Activated CD4-positive, CD25-positive, alpha-beta regulatory T cell treated with anti-CD3 and anti-CD28 coated beads, Interleukin-2, amount 50 U/mL, for 24 hours (primary cell): ENCODE measurements around the gene BRD9.

Experiments
- ATAC-seq, 2 donors: fragments of 150-1000 bp; cut with Tn5 transposase; one replicate each; pipeline ENCODE4 v1.10.0; 2021; ENCODE audit warnings: mild to moderate bottlenecking in 1 of 2, moderate library complexity in 1 of 2

BRD9 gene

DNA sequence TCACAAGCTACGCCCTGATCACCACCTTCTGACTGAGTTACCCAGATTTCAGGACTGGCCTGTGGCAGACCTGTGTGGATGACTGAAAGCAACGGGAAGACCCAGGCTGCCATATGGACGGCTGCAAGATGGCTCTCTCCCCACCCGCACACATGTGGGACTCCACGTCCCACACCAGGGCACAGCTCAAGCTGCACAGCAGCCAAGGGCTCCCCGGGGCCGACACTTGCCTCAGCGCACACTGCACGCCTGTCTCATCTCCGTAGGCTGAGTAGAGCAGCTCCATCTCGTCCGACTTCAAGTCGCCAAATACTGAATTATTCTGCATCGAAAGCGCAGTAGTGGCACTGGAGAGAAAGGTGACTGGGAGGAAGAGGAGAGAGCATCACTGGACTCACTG is 14.5 kb downstream of the BRD9 start:
- no peak for ATAC-seq

DNA sequence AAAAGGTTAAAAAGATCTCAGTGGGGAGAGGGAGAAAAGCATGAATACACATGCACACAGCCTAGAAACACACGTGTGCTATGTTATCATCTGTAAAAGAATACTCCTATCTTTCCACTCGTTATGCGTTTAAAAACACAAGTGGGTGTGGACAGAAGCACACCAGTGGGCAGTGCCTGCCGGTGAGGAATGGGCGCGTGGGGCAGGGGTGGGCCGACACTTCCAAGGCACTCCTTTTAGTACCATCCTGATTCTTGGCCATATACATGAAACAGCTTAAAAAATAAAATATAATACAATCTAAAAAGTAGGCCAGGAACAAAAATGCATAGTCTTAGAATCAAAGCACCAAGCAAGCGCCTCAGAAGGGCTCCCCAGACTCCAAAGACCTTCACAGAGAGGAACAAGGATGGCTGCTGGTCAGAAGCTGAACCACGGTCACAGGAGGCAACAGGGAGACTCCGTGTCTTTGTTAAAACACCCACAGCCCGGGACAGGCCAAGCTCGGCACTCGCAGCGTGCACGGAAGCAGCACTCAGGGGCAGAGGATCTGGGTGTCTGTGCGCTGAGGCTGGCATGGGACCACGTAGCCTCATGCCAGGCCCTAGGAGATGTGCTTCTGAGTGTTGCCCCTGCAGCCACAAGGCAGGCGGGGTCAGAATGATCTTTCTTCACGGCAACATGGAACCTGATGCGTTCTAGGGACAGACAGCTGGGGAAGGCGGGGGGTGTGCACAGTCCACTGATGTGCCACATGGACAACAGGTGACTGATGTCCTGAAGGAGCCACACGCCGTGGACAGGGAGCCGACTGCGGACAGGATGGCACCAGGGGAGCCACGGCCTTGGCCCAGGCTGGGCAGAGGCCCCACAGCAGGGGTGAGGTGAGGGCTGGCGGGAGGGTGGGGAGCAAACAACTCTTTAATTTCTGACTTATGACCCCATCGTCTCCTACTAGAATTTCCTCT is 15.9 kb downstream of the BRD9 start:
- no peak for ATAC-seq

DNA sequence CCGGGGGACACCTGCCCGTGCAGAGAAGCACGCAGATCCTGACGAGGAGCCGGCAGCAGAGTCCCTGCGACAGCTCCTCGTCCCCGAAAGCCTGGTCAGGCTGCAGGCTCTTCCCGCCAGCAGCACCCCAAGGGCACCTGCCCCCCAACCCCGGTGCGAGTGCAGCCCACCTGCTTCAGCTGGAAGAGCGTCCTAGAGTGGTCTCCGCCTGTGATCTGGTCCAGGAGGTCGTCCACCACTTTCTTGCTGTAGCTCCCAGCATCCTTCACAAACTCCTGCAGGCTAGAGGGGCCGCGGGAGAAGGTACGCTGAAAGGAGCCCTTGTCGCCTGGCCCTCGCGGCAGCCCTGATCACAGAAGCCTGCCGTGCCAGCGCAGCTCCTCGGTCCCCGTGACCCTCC is 16.7 kb downstream of the BRD9 start:
- ATAC-seq = no peak

DNA sequence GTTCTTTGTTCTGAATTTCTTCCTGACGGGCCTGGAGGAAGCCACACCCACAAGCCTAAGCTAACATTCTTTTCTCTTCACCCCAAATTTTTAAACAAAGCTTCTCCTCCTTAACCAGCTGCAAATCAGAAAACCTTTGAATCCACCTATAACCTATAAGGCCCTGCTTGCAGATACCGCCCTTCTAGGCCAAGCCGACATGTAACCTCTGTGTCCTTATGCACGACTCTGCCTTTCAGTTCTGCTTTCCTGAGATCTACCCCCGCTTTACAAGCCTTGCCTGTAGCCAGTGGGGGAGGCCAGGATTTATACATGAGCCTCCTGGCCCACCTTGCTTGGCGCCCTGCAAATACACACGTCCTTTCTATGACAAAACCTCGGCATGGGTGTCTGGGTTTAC is 19.3 kb downstream of the BRD9 start:
- ATAC-seq = no peak

DNA sequence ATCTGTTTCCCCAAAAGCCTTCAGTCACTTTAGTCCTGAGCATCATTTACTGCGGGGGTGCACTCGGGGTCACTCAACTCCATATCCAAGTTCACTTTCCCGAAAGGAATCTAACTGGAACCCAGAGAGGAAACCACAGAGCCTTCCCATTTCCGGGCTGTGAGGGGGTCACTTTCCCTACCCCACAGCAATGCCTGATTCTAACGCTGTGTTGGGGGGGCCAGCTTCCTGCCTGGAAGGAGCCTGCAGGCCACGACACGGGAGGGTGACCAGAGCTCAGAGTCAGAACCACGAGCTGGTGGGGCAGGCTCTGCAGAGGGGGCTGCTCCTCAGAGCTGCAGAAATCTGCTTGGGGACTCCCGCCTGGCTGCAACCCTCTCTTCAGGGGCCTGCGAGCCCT is 20.3 kb downstream of the BRD9 start:
- ATAC-seq = no peak

DNA sequence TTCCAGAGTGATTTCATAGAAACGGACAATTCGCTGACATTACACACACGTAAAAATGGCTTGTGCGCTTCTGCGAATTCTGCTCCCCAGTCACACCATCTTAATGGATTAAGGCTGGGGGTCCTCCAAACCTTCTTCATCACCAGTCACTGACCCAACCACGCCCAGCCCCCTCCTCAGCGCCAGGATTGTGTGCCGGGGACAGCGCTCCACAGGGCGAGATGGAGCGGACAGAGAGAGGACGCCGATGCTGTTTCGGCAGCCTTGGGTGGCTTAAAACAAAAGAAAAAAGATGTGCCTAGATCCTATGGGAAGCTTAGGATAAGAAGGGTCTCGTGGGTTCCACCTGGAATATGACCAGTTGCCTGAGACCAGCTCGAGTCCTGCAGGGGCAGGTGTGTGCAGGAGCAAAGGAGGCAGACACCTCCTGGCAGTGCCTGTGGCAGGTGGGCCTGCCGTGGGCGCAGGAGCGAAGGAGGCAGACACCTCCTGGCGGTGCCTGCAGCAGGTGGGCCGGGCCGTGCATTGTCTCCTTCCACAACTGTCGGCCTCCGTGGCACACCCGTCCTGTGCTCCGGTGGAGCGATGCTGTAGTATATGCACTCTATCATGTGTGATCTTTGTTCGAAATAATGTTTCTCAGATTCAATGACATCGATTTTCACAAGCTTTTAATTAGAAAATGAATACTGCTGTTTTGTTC is 20.9 kb downstream of the BRD9 start:
- no peak for ATAC-seq

DNA sequence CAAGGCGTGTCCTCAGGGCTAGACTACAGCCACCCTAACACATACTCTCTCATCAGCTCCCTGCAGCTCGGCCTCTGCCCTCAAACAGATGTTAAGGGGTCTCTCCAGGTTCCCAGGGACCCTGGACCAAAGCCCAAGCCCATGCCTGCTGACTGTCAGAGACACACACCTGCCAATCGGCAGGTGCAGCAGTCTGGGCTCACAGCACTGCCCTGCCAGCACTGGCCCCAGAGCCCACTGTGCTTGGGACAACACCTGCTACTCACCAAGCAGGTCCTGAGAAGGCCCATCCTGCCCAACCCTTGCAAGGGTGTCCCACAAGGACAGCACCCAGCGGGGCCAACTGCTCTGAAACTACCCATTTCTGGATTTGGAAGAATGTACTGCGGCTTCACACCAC is 21.6 kb downstream of the BRD9 start:
- ATAC-seq = no peak

DNA sequence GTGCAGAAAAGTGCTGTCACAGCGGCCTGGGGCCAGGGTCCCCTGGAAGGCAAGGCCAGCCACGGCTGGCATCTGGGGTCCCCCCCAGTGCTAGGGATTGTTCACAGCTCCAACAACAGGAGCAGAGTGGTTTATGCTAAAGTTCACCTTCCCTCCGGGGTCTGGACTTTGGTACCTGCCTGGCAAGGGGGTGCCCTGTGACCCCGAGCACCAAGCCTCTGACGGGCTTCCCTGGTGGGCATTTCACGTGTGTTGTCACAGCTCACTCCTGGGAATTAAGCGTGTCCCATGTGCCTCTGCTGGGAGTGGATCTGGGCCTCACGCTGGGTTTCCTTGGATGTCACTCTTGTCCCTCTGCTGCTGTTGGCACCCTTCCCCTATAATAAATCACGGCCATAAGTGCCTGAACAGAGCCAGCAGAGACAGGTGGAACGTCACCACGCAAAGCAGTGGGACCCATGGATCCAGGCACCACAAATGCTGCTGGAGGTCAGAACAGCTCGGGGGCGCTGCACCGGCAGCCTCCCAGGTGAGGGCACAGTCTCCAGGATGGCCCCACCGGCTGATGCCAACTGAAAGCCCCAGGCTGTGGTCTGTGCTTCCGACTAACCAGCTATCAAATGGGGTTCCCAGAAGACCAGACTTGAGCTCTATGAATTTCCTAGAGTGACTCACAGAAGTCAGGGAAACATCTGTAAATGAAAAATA is 24.0 kb downstream of the BRD9 start:
- ATAC-seq = no peak

DNA sequence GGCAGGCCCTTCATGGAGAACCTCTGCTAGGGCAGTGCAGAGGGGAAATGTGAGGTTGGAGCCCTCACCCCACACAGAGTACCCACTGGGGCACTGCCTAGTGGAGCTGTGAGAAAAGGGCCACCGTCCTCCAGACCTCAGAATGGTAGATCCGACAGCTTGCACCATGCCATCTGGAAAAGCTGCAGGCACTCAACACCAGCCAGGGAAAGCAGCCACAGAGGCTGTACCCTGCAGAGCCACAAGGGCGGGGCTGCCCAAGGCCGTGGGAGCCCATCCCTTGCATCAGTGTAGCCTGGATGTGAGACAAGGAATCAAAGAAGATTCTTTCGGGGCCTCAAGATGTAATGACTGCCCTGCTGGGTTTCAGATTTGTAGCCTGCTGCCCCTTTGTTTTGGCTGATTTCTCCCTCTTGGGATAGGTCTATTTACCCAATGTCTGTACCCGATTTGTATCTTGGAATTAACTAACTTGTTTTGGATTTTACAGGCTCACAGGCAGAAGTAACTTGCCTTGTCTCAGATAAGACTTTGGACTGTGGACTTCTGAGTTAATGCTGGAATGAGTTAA is 25.2 kb downstream of the BRD9 start:
- ATAC-seq = no peak

DNA sequence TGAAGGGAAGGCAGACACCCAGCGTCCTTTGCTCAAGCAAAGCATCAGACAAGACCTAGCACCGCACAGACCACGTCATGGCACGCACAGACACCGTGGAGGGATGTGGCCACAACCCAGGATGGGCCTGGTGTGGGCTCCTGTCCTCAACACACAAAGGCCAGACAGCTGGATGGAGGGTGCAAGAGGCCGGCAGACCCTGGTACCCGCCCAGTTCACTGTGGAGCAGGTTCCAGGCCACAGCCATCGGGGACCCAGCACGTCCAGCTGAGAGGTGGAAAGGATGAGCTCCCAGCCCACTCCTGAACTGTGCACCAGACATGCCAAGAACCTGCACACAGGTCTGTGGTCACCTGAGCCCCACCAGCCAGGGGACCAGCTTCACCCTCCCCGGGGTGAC is 26.8 kb downstream of the BRD9 start:
- ATAC-seq = no peak

DNA sequence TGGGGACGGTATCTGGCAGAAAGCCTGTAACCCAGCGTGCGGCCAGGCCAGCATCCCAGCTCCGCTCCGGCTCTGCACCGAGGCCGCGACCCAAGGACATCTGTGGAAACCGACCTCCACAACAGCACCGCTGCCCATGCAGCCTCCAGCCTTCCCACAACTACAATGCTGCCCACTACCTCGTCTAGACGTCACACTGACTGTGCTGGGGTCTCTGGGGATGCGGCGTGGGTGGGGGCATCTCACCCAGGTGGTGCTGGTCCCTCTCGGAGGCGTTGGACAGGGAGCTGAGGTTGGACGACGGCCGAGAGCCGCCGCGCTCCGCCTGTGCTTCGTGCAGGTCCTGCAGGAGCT is 27.5 kb downstream of the BRD9 start:
- ATAC-seq = no peak

DNA sequence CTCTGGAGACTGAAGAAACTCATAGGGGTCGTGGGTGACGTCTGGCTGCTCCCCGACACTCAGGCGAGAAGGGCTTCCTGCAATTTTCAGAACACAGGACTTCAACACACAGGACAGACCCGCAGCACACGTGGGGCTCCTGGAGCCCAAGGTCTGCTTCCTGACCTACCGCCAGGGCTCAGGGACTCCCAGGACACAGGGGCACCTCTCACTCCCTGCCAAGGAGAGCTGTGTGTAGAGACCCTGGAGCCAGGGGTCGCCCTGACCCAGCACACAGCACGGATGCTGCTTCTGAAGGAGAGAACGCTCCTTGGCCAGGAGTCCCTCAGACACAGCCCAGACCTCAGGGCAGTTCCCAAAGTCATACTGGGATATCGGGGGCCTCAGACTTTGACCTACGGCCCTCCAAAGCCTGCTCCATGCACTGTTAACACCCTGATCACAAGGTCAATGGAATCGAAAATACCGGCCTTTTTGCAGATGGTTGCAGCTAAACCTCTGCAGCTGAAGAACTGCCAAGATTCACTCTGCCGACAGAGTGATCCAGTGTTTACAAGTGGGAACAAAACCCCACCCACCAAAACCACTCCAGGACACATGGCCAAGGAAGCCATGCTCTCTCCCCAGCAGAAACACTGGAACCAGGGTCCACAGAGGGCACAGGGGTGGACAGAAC is 28.0 kb downstream of the BRD9 start:
- ATAC-seq = no peak

DNA sequence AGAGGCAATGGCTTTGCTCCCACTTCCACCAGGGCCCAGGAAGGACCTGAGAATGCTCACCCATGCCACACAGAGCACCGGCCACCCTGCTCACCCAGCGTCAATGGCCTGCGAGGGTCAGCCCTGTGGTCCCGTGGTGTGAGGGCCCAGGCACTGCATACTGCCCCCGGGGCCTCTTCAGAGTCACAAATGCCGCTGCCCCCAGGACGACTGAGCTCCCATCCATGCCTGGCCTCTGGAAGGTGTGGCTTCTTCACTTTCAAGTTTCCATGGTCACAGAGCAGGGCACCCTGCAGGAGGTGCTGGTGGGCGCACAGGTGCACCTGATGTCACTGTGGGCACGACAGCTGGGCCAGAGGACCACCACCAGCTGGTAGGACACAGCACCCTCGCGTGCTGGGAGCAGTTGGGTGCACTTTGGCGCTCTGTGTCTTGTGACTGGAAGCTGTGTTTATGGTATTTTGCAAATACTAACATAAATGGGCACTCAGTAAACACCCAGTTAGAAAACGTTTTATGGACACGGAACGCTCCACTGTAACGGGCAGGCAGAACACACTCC is 29.3 kb downstream of the BRD9 start:
- ATAC-seq = no peak

DNA sequence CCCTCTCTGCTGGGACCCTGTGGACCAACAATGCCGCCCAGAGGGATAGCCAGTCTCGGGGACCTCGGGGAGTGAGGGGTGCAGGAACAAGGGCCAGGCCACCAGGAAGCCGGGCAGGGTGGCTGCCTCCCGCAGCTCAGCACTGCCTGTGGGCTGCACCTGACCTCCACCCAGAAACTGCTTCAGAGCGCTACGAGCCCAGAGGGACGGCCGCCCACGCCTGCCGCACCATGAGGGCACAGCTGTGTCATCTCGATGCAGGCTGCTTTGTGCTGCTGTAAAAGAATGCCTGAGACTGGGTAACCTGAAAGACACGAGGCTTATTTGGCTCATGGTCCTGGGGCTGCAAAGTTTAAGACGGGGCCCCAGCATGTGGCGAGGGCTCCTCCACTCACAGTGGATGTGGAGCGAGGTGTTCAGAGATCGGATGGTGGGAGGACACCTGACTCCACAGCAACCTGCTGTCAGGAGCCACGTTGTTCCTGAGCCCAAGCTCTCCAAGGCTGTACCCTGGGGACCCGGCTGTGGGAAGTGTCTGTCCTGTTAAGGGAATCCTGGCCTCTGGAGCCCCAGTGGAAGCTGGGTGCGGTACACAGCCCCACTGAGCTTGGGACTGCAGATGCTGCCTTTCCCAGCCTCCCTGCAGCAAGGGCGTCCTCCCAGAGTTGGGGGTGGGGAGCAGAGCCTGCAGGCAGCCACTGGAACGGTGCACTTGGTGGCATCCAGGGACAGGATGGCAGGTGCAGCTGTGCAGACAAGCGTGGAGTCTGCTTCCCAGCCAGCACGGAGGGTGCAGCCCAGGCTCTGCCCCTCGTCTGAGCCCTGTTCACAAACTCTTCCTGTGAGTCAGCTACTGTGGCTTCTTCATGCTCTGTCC is 30.0 kb downstream of the BRD9 start:
- no peak for ATAC-seq

DNA sequence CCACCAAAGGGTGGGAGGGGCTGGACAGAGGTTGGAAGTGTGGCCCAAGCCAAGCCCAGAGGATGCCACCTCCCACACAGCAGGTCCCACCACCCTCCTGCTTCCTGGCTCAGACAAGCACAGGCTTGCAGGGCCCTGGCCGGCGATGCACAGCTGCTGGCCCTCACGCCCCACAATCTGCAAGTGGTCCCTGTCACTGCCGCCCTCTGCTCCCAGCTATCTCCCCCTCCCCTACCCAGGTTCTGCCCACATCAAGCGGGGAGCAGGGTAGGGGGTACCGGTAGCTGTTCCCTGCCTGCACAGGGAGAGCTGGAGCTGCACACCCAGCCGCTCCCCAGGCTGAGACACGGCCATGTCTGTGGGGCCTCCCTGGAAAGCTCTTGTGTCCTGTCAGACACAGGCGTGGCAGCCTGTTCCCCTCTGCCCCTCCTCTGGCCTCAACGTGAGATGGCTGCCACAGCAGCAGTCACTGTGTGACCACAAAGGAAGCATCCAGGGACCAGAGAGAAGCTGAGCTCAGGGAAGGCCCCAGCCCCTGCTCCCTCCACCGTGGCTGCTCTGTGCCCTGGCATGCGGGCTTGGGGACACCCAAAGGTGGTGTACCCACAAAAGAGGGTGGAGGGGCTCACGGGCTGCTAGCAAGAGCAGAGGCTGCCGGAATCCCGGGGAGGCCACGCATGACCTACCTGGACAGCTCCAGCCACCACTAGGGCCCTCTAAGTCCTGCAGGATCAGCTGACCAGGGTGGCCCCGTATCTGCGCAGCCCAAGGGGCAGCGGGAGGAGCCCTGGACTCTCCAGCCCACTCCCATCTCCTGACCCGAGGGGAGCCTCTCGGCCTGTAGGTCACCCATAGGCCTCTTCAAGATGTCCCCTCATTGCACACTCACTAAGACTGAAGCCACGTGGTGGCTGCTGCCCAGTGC is 30.9 kb downstream of the BRD9 start:
- ATAC-seq = no peak

DNA sequence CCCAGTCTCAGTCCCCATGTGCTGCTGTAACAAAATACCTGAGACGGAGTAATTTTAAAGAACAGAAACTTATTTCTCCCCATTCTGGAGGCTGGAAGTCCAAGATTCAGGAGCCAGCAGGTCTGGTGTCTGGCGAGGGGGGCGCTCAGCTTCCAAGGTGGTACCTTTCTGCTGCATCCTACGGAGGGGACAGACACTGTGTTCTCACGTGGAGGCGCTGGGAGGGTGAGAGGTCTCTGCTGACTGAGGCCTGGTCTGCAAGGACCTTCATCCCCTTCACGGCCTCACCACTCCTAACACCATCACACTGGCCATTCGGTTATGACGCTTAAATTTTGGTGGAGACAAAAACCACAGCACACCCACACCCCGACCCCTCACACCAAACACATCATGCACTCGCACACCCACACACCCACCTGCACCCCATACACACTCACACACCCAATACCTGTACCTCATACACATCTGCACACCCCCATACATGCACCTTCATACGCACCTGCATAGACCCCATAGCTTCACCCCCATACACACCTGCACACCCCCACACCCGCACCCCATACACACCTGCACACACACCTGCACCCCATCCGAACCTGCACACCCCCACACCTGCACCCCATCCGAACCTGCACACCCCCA is 32.0 kb downstream of the BRD9 start:
- no peak for ATAC-seq

DNA sequence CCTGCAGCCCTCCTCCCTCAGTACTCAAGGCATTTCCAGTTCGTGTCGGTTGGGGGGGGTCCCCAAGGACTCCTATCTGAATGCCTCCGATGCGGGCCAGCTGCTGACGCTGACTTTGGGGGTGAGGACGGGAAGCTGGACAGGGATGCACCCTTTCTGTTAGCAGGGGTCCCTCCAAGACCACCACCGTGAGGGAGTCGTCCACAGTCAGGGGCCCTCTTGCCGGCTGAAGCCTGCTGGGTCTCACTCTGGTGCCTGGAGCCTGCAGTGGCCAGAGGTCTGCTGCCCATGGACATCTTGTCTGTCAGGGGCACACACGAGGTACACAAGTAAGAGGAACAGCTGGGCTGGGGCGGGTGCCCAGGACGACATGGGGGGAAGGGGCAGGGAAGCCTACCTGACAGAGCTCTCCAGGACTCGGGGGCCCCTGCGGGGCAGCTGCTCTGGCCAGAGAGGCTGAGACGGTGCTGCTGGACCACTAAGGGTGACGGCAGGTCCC is 32.8 kb downstream of the BRD9 start:
- no peak for ATAC-seq

DNA sequence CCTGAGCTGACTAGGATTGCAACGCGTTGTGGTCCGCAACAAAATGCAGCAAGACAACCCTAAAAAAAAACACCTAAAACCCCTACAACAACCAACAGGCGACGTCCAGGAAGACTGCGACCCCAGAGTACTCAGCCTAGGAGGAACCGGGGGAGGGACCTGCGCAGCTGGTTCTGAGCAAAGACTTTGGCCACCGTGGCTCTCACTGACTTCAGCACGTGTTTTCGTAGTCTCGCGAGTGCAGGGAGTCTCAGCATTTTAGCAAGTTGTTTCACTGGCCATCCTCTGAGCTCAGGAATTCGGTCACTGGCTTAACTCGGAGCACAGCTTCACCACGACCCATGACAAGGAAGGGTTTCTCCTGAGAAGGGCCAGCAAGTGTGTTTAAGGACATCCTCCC is 33.2 kb downstream of the BRD9 start:
- ATAC-seq = no peak

DNA sequence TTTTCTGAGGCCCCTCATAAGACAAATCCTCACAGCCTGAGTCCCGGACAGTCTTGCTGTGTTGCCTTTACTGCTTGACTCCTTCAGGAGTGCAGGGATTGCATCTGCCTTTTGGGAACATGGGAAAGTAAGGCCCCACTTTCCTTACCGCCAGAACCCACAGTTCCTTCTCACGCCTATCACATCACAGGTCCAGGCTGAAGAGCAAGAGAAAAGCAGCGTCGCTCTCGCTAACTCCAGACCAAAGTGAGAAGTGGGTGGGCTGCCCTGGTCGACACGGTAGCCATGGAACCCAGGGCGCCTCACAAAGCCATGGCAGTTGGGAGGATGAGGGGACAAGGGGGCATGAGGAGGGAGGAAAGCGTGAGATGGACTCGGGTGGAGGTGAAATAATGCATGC is 33.9 kb downstream of the BRD9 start:
- no peak for ATAC-seq
